ENCODE data around the gene TDP1. TPM values are rescaled to one million over a fixed set of nuclear protein-coding genes. Genes with fewer than 3 reads are reported as not detected.

Gene TDP1
- total and polyA plus RNA-seq, 2 donors (not counting 1 experiment from before 2014, with no cell fraction given), result 20.5 to 55.9 TPM

DNA sequence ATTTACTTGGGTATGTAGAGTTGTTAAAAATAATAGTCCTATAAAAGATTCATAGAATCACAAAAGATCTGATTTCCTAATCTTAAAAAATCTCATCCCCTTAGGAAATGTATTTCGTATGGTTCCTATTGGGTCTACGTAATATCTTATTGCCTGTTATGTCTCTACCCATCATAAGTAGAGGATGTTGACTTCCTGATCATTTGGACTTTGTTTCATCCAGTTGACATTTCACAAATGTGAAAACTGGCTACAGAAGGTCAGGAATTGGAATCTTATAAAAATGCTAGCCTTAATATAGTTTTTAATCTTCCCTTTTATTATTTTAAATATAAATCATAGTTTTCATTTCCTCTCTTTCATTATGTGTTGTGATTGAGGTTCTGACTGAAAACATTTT, 45.2 kb downstream of the TDP1 start:
- H3K36me3 ChIP-seq (replicated peaks in 1 of 2; ENCODE audit: control extremely low read depth in 1 of 2, control insufficient read depth in 1 of 2, extremely low read depth in 1 of 2, insufficient read depth in 2 of 2, low read length in 1 of 2), result peaks cover 8 to 57% of the 10 kb centered on the region in 2 experiments
- Mint-ChIP-seq H3K4me1 (no peaks in the 10 kb centered on the region), H3K27ac (no peak overlapping the region), H3K4me3 (no peak overlapping the region), H3K27me3 (no peaks in the 10 kb centered on the region), H3K9me3 (ENCODE audit: insufficient read depth) (no peaks in the 10 kb centered on the region)
- TF ChIP-seq, protein P1, sequence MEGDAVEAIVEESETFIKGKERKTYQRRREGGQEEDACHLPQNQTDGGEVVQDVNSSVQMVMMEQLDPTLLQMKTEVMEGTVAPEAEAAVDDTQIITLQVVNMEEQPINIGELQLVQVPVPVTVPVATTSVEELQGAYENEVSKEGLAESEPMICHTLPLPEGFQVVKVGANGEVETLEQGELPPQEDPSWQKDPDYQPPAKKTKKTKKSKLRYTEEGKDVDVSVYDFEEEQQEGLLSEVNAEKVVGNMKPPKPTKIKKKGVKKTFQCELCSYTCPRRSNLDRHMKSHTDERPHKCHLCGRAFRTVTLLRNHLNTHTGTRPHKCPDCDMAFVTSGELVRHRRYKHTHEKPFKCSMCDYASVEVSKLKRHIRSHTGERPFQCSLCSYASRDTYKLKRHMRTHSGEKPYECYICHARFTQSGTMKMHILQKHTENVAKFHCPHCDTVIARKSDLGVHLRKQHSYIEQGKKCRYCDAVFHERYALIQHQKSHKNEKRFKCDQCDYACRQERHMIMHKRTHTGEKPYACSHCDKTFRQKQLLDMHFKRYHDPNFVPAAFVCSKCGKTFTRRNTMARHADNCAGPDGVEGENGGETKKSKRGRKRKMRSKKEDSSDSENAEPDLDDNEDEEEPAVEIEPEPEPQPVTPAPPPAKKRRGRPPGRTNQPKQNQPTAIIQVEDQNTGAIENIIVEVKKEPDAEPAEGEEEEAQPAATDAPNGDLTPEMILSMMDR (IDR thresholded peaks at IDR 0.05), result no peak
- no peak for TF ChIP-seq EZH2 (IDR thresholded peaks at IDR 0.05; ENCODE audit: borderline replicate concordance, insufficient read depth, low read depth, low read length, poor library complexity, severe bottlenecking)
- CTCF ChIA-PET, result no interaction called here
- H3K4me2 ChIP-seq (replicated peaks; ENCODE audit: low read depth, low read length, poor library complexity, severe bottlenecking), result no peak overlapping the region
- no CpG with 5 or more reads among the region's 2 CpGs for WGBS (ENCODE audit: insufficient coverage)
- H3K4me1 ChIP-seq (ENCODE audit: control insufficient read depth in 2 of 2, insufficient read depth in 2 of 2, low read length in 2 of 2), result no peaks in the 10 kb centered on the region
- DNase-seq (no peak), ATAC-seq (ENCODE audit: low read depth) (no peak)
- no peaks in the 10 kb centered on the region for H3K27me3 ChIP-seq (replicated peaks in 1 of 4; ENCODE audit: control extremely low read depth in 1 of 4, control insufficient read depth in 3 of 4, insufficient read depth in 4 of 4, low read length in 3 of 4)
- no peak overlapping the region for H3K27ac ChIP-seq (ENCODE audit: low read length in 2 of 2)
- no peak overlapping the region for H3K4me3 ChIP-seq (ENCODE audit: control extremely low read depth in 1 of 5, extremely low read depth in 1 of 5, insufficient read depth in 1 of 5, low read depth in 2 of 5, low read length in 4 of 5)
- intact Hi-C loops (cut with micrococcal nuclease), result no loop called here
- H3K9ac ChIP-seq (ENCODE audit: low read length), result no peak overlapping the region
- POLR2A ChIA-PET, result no interaction called here
- H3K79me2 ChIP-seq (ENCODE audit: control insufficient read depth, insufficient read depth, low read length), result no peaks in the 10 kb centered on the region
- no peak overlapping the region for H2AFZ ChIP-seq (ENCODE audit: insufficient read depth, low read depth, low read length, poor library complexity, severe bottlenecking)
- H4K20me1 ChIP-seq (ENCODE audit: control insufficient read depth, insufficient read depth, low read length, poor library complexity, severe bottlenecking), result no peaks in the 10 kb centered on the region
- no peaks in the 10 kb centered on the region for H3K9me3 ChIP-seq (ENCODE audit: control extremely low read depth in 1 of 3, control insufficient read depth in 2 of 3, insufficient read depth in 1 of 3, low read length in 2 of 3)

DNA sequence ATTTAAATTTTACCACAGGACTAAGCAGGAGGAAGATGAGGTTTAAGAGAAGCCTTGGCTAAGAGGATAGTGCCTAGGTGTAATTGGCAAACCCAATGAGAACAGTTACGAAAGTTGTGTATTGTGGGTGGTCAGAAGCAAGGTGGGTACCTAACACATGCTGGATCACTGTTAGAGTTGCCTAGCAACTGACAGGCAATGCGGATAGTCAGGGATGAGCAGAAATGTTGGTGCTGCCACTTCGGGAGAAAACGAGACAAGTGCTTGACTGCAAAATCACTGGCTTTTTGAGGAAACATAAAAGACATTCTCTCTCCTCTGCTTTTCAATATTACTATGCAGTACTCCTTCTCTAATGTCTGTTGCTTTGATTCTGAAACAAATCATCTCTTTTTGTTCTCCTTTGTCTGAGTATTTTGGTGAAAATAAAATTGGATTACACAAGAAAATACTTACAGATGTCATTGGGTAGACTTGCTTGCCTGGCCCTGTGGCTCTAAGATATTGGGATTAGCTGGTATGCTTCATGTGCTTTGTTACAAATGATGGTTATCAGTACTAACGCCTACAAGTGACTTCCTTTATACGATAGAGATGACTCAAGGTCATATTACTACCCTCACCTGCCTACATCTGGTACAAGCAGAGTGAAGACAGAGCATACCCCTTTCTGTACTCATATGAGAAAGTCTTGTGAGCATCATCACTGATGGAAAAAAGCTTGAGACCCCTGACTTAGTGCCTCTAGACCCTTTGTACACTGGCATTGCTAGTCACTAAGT, 48.0 kb downstream of the TDP1 start:
- H2AFZ ChIP-seq (ENCODE audit: insufficient read depth, low read depth, low read length, poor library complexity, severe bottlenecking), result no peak overlapping the region
- no peaks in the 10 kb centered on the region for H4K20me1 ChIP-seq (ENCODE audit: control insufficient read depth, insufficient read depth, low read length, poor library complexity, severe bottlenecking)
- no peaks in the 10 kb centered on the region for H3K9me3 Mint-ChIP-seq (ENCODE audit: insufficient read depth)
- WGBS (ENCODE audit: insufficient coverage), result 100% methylated on average over 2 of the region's 6 CpGs
- no peaks in the 10 kb centered on the region for H3K27me3 Mint-ChIP-seq
- no peak overlapping the region for H3K4me3 ChIP-seq (ENCODE audit: control extremely low read depth in 1 of 5, extremely low read depth in 1 of 5, insufficient read depth in 1 of 5, low read depth in 2 of 5, low read length in 4 of 5)
- H3K36me3 ChIP-seq (replicated peaks in 1 of 2; ENCODE audit: control extremely low read depth in 1 of 2, control insufficient read depth in 1 of 2, extremely low read depth in 1 of 2, insufficient read depth in 2 of 2, low read length in 1 of 2), result peaks cover 2 to 44% of the 10 kb centered on the region in 2 experiments
- no peak for DNase-seq
- H3K27ac Mint-ChIP-seq, result no peak overlapping the region
- ChIA-PET POLR2A (no interaction called here), CTCF (interaction anchor here (1.5 kb wide), 1 partner anchor 30 kb away, joined by 5 read pairs; no protein-coding TSS in a partner anchor)
- H3K79me2 ChIP-seq (ENCODE audit: control insufficient read depth, insufficient read depth, low read length), result no peaks in the 10 kb centered on the region
- TF ChIP-seq, protein P1 (IDR thresholded peaks at IDR 0.05), result no peak
- TF ChIP-seq EZH2 (IDR thresholded peaks at IDR 0.05; ENCODE audit: borderline replicate concordance, insufficient read depth, low read depth, low read length, poor library complexity, severe bottlenecking), result no peak
- no peak overlapping the region for H3K4me3 Mint-ChIP-seq
- no peaks in the 10 kb centered on the region for H3K27me3 ChIP-seq (replicated peaks in 1 of 4; ENCODE audit: control extremely low read depth in 1 of 4, control insufficient read depth in 3 of 4, insufficient read depth in 4 of 4, low read length in 3 of 4)
- no peak overlapping the region for H3K4me2 ChIP-seq (replicated peaks; ENCODE audit: low read depth, low read length, poor library complexity, severe bottlenecking)
- intact Hi-C loops (cut with micrococcal nuclease), result no loop called here
- no peaks in the 10 kb centered on the region for H3K9me3 ChIP-seq (ENCODE audit: control extremely low read depth in 1 of 3, control insufficient read depth in 2 of 3, insufficient read depth in 1 of 3, low read length in 2 of 3)
- H3K4me1 Mint-ChIP-seq, result no peaks in the 10 kb centered on the region
- H3K9ac ChIP-seq (ENCODE audit: low read length), result no peak overlapping the region
- no peak for ATAC-seq (ENCODE audit: low read depth)
- H3K4me1 ChIP-seq (ENCODE audit: control insufficient read depth in 2 of 2, insufficient read depth in 2 of 2, low read length in 2 of 2), result no peaks in the 10 kb centered on the region
- no peak overlapping the region for H3K27ac ChIP-seq (ENCODE audit: low read length in 2 of 2)

Data from B cell (primary cell).